Activated naive CD8-positive, alpha-beta T cell (primary cell): ENCODE results near the gene SLN.

ENCODE experiments used
- H3K27ac Mint-ChIP-seq: one replicate; pipeline ENCODE4 v1.8.0; 2021; ENCODE audit warnings: mixed read lengths
- H3K27me3 Mint-ChIP-seq: one replicate; pipeline ENCODE4 v1.8.0; 2021; ENCODE audit warnings: mixed read lengths
- H3K36me3 Mint-ChIP-seq: one replicate; pipeline ENCODE4 v1.8.0; 2021; ENCODE audit warnings: mixed read lengths
- H3K4me1 Mint-ChIP-seq: one replicate; pipeline ENCODE4 v1.8.0; 2021; ENCODE audit warnings: low read depth, mixed read lengths
- H3K4me3 Mint-ChIP-seq: one replicate; pipeline ENCODE4 v1.8.0; 2021; ENCODE audit warnings: mild to moderate bottlenecking, mixed read lengths
- H3K9me3 Mint-ChIP-seq: one replicate; pipeline ENCODE4 v1.8.0; 2021; ENCODE audit warnings: low read depth, mixed read lengths

The SLN gene

GRCh38 chr11:107682171-107682570 lies 29.7 kb downstream of the SLN start:
- Mint-ChIP-seq H3K36me3 (no peaks in the 10 kb centered on the region), H3K4me3 (no peak overlapping the region), H3K27me3 (no peaks in the 10 kb centered on the region), H3K9me3 (no peaks in the 10 kb centered on the region), H3K27ac (no peak overlapping the region), H3K4me1 (no peaks in the 10 kb centered on the region)

GRCh38 chr11:107679255-107680024 lies 32.4 kb downstream of the SLN start:
- Mint-ChIP-seq H3K9me3 (no peaks in the 10 kb centered on the region), H3K4me1 (no peaks in the 10 kb centered on the region), H3K4me3 (no peak overlapping the region), H3K27me3 (no peaks in the 10 kb centered on the region), H3K27ac (no peak overlapping the region), H3K36me3 (no peaks in the 10 kb centered on the region)

GRCh38 chr11:107678632-107678971 lies 33.3 kb downstream of the SLN start:
- Mint-ChIP-seq H3K27me3 (peaks cover 4% of the 10 kb centered on the region), H3K4me1 (no peaks in the 10 kb centered on the region), H3K27ac (no peak overlapping the region), H3K4me3 (no peak overlapping the region), H3K9me3 (no peaks in the 10 kb centered on the region), H3K36me3 (no peaks in the 10 kb centered on the region)

- Mint-ChIP-seq H3K27me3 (peaks cover 4% of the 10 kb centered on the region), H3K4me3 (no peak overlapping the region), H3K4me1 (no peaks in the 10 kb centered on the region), H3K9me3 (no peaks in the 10 kb centered on the region), H3K27ac (no peak overlapping the region), H3K36me3 (no peaks in the 10 kb centered on the region)
Measured at GRCh38 chr11:107677924-107678631, 33.8 kb downstream of the SLN start.

GRCh38 chr11:107676336-107677057 lies 35.4 kb downstream of the SLN start:
- H3K27ac Mint-ChIP-seq: no peak overlapping the region
- H3K4me3 Mint-ChIP-seq: no peak overlapping the region

GRCh38 chr11:107675902-107676301 lies 36.0 kb downstream of the SLN start:
- no peaks in the 10 kb centered on the region for H3K36me3 Mint-ChIP-seq
- H3K9me3 Mint-ChIP-seq: no peaks in the 10 kb centered on the region
- H3K27me3 Mint-ChIP-seq: peaks cover 8% of the 10 kb centered on the region
- H3K4me3 Mint-ChIP-seq: no peak overlapping the region
- no peaks in the 10 kb centered on the region for H3K4me1 Mint-ChIP-seq
- H3K27ac Mint-ChIP-seq: no peak overlapping the region

More at GRCh38 chr11:107676336-107677057, 35.4 kb downstream of the SLN start:
- H3K4me1 Mint-ChIP-seq: no peaks in the 10 kb centered on the region
- H3K9me3 Mint-ChIP-seq: no peaks in the 10 kb centered on the region
- peaks cover 6% of the 10 kb centered on the region for H3K27me3 Mint-ChIP-seq
- H3K36me3 Mint-ChIP-seq: no peaks in the 10 kb centered on the region

- H3K27me3 Mint-ChIP-seq: peaks cover 8% of the 10 kb centered on the region
- H3K4me3 Mint-ChIP-seq: no peak overlapping the region
- H3K27ac Mint-ChIP-seq: no peak overlapping the region
- H3K9me3 Mint-ChIP-seq: no peaks in the 10 kb centered on the region
- H3K4me1 Mint-ChIP-seq: no peaks in the 10 kb centered on the region
- no peaks in the 10 kb centered on the region for H3K36me3 Mint-ChIP-seq
Measured at GRCh38 chr11:107669893-107670601, 41.8 kb downstream of the SLN start.

- H3K36me3 Mint-ChIP-seq: no peaks in the 10 kb centered on the region
- no peaks in the 10 kb centered on the region for H3K4me1 Mint-ChIP-seq
- no peak overlapping the region for H3K4me3 Mint-ChIP-seq
- H3K27ac Mint-ChIP-seq: no peak overlapping the region
- no peaks in the 10 kb centered on the region for H3K9me3 Mint-ChIP-seq
- H3K27me3 Mint-ChIP-seq: peaks cover 8% of the 10 kb centered on the region
Measured at GRCh38 chr11:107669191-107669740, 42.6 kb downstream of the SLN start.

GRCh38 chr11:107666911-107667613 lies 44.8 kb downstream of the SLN start:
- Mint-ChIP-seq H3K4me1 (no peaks in the 10 kb centered on the region), H3K27me3 (peaks cover 2% of the 10 kb centered on the region), H3K4me3 (no peak overlapping the region), H3K9me3 (no peaks in the 10 kb centered on the region), H3K36me3 (no peaks in the 10 kb centered on the region), H3K27ac (no peak overlapping the region)

- H3K4me3 Mint-ChIP-seq: no peak overlapping the region
- no peak overlapping the region for H3K27ac Mint-ChIP-seq
- H3K36me3 Mint-ChIP-seq: no peaks in the 10 kb centered on the region
- no peaks in the 10 kb centered on the region for H3K27me3 Mint-ChIP-seq
- no peaks in the 10 kb centered on the region for H3K4me1 Mint-ChIP-seq
- no peaks in the 10 kb centered on the region for H3K9me3 Mint-ChIP-seq
Measured at GRCh38 chr11:107665018-107665417, 46.8 kb downstream of the SLN start.

- Mint-ChIP-seq H3K4me1 (no peaks in the 10 kb centered on the region), H3K27me3 (peaks cover 2% of the 10 kb centered on the region), H3K4me3 (no peak overlapping the region), H3K36me3 (no peaks in the 10 kb centered on the region), H3K9me3 (no peaks in the 10 kb centered on the region), H3K27ac (no peak overlapping the region)
Measured at GRCh38 chr11:107661656-107662055, 50.2 kb downstream of the SLN start.

- H3K27me3 Mint-ChIP-seq: peaks cover 2% of the 10 kb centered on the region
- no peaks in the 10 kb centered on the region for H3K4me1 Mint-ChIP-seq
- H3K27ac Mint-ChIP-seq: no peak overlapping the region
- H3K36me3 Mint-ChIP-seq: no peaks in the 10 kb centered on the region
- H3K4me3 Mint-ChIP-seq: no peak overlapping the region
- no peaks in the 10 kb centered on the region for H3K9me3 Mint-ChIP-seq
Measured at GRCh38 chr11:107660066-107660465, 51.8 kb downstream of the SLN start.

GRCh38 chr11:107659310-107659709 lies 52.5 kb downstream of the SLN start:
- Mint-ChIP-seq H3K4me1 (no peaks in the 10 kb centered on the region), H3K9me3 (no peaks in the 10 kb centered on the region), H3K36me3 (no peaks in the 10 kb centered on the region), H3K4me3 (no peak overlapping the region), H3K27ac (no peak overlapping the region), H3K27me3 (peaks cover 2% of the 10 kb centered on the region)
